Right ventricle myocardium superior (tissue), 1 donor: ENCODE measurements around the gene ASTL. TPM values are rescaled to one million over a fixed set of nuclear protein-coding genes. Genes with fewer than 3 reads are reported as not detected.
A peak's percentile ranks its signal among the peaks of the same experiment; 100 is the strongest.

ENCODE experiments used
- ATAC-seq: fragments of 200-7000 bp; cut with Tn5 transposase; one replicate; pipeline ENCODE4 v1.9.1; 2020; ENCODE audit warnings: mild to moderate bottlenecking; ENCODE audit not compliant: poor library complexity
- DNase-seq: peaks from one replicate; pipeline ENCODE4 v3.0.0-alpha.2; 2020
- intact Hi-C: fragments of 100-400 bp; cut with DNase I; formaldehyde crosslinking; loops from one replicate; pipeline ENCODE4 v1.11.2; 2022
- total RNA-seq: library from RNA; stranded (reverse); fragmentation: NEBNext Ultra II Directional; extraction: Animal tissue kit (Norgen Biotek cat#: 25700); gene quantifications from one replicate; pipeline ENCODE4 v1.2.1, GENCODE V29; 2021
- donor health status: DM: no; HTN: yes; CAD: no; lungs with severe emphysema.

The ASTL gene
- total RNA-seq, 1 donor from 2014 or later = not detected

DNA sequence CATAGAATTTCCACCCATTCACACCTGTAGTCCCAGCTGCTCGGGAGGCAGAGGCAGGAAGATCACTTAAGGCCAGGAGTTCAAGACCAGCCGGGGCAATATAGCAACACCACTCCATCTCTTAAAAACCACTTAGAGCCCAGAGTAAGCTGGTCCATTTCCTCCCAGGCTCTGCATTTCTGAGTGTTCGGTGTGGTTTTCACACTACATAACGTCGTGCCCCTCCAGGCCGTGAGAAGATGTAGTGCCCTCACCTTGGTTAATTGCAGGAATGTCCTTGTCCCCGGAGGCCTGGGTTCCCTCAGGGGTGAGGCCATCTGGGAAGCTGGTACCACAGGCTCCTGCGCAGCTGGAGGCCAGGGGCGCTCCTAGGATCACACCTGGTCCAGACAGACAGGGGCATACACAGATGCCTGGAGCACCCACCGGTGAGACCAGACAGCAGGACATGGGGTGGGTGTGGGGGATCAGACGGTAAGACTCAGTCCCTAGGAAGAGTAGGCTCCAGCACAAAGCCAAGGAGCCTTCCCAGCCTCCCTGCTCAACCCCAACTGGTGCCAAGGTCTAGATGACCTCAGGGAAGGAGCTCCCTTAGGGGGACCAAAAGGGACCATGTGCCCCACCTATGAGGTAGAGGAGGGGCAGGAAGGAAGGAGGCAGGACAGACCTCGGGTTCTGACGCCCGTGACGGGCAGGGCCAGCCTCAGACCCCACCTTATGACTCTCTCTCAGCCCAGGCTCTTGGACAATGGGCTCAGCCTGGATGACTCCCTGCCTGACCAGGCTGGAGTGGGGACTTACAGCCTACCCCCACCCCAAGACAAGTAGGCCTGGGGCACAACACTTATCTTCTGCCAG is 752 bp downstream of the ASTL start:
- intact Hi-C loops = loop anchor here (5.0 kb wide), 1 partner anchor 370 kb away; the partner anchor contains the start of gene NEURL3
- DNase-seq (peak; percentile 18), ATAC-seq (no peak)

- DNase-seq (no peak), ATAC-seq (no peak)
- intact Hi-C loops = loop anchor here (5.0 kb wide), 1 partner anchor 371 kb away; the partner anchor contains the start of gene NEURL3
These were observed 2.1 kb downstream of the ASTL start for GRCh38 chr2:96136129-96136720.

DNA sequence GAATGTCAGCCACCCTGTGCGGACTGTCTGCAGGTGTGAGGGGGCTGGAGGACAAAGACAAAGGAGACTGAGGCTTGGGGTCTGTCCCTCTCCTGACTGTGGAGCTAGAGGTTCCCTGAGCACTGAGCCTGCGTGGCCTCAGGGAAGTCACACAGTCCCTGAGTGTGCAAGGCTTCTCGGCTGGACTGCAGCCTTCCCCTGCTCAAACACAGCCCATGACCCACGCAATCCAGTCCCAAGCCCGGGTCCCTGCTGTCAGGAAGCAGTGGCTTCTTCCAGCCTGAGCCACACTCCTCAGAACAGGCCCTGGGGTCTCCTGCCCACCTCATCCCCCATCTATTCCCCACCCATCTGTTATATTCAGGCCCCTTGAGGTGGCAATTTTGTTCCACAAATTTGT is 2.7 kb downstream of the ASTL start:
- DNase-seq (no peak), ATAC-seq (no peak)
- intact Hi-C loops = loop anchor here (5.0 kb wide), 1 partner anchor 372 kb away; the partner anchor contains the start of gene NEURL3

DNA sequence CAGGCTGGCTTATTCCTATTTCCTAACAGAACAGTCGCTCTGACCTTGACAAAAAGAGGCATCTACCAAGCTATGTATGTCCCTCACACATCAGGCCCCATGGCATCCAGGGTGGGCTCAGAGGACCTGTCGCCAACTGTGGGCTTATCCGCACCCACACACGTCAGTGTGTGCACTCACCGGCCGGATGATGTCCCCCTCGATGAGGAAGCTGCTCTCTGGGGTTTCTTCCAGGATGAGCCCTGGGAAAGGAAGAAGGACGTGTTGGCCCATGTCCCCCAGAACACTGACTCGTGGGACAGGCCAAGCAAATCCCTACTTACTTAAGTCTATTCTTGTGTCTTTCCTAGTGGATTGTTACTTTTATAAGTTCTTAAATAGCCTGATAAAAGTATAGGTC is 3.1 kb downstream of the ASTL start:
- no peak for DNase-seq
- ATAC-seq = no peak
- intact Hi-C loops = loop anchor here (5.0 kb wide), 1 partner anchor 372 kb away; the partner anchor contains the start of gene NEURL3

GRCh38 chr2:96134421-96134820 is 3.9 kb downstream of the ASTL start:
- intact Hi-C loops = no loop called here
- ATAC-seq = no peak
- no peak for DNase-seq

DNA sequence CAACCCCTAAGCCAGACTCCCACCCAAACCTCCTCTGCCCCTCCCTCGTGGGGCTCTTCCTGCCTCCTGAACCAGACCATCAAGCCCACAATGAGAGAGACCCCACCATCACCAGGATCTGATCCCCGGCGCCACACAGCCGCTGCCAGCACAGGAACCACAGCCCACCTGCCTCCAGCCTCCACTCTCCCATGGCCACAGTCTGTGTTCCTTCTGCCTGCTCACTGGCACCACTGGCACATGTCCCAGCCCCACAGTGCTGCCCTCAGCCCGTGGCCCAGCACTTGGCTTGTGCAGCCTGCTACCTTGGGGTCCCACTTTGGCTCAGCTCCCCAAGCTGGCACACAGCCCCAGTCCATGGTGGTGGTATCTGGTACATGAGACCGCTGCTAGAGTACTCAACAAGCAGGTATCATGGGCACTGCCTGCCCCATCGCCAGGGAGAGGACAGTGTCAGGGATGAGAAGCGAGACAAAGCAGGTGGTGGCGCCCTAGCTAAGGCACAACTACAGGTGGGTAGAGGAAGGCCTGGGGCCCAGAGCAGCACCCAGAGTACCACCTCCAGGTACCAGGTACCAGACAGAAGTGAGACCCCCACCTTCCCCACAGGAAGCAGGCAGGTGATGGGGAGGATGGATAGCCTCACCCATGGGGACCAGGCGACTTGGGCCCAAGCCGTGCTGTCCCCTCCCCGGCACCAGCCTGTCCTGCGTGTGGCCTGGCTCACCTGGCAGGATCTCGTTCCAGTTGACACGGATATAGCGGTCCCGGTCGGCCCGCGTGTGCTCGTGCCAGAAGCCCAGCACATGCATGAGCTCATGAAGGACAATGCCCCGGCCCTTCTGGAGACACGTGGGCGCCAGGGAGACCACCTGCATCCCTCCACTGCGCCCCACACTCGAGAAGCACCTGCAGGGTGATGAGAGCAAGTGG is 6.2 kb downstream of the ASTL start:
- intact Hi-C loops = no loop called here
- ATAC-seq (no peak), DNase-seq (no peak)

DNA sequence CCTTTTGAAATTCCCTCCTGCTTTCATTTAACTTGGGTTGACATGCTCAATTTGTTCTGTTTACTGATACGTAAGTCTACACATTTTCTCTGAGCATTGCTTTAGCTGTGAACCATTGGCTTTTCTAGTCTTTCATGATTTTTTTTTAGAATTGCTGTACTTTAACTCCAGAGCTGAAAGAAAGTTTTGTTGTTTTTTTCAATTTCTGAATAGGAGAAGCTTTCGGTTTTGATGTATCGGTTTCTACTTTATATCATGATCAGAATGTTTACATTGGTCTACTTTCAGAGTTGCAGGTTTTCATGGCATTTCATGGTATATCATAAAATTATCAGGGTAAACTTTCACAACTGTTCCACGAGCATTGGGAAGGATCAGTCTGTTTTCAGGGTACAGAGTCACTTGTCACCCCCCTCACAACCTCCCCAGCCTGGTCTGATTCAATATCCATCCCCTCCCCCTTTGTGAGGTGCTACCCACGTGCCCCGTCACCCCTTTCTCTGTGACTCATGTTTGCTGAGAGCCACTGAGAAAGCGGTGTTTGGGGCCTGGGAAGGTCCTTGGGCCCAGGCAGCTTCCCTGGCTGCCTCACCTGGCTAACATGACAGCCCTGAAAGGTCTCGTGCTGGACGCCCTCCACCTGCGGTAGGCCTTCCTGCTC is 7.0 kb downstream of the ASTL start:
- intact Hi-C loops = no loop called here
- no peak for DNase-seq
- no peak for ATAC-seq

- ATAC-seq (no peak), DNase-seq (no peak)
- intact Hi-C loops = no loop called here
These were observed 7.8 kb downstream of the ASTL start for GRCh38 chr2:96130483-96130882.

GRCh38 chr2:96129528-96130120 is 8.7 kb downstream of the ASTL start:
- ATAC-seq (no peak), DNase-seq (no peak)
- intact Hi-C loops = no loop called here

DNA sequence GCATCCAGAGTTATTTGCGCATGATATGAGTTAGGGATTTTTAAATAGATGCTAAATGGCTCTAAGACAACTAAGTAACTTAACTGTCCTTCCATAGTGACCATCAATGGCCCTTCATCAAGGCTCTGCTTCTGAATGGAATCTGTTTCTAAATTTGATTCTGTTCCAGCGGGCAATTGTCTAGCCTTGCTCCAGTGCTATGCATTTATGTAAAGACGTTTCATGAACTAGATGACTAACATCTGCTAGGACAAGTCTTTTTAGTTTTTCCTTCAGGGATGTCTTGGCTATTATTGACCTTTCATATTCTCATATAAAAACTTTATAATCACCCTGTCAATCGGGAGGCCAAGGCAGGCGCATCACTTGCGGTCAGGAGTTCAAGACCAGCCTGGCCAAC is 9.8 kb downstream of the ASTL start:
- intact Hi-C loops = no loop called here
- DNase-seq = no peak
- ATAC-seq = no peak

DNA sequence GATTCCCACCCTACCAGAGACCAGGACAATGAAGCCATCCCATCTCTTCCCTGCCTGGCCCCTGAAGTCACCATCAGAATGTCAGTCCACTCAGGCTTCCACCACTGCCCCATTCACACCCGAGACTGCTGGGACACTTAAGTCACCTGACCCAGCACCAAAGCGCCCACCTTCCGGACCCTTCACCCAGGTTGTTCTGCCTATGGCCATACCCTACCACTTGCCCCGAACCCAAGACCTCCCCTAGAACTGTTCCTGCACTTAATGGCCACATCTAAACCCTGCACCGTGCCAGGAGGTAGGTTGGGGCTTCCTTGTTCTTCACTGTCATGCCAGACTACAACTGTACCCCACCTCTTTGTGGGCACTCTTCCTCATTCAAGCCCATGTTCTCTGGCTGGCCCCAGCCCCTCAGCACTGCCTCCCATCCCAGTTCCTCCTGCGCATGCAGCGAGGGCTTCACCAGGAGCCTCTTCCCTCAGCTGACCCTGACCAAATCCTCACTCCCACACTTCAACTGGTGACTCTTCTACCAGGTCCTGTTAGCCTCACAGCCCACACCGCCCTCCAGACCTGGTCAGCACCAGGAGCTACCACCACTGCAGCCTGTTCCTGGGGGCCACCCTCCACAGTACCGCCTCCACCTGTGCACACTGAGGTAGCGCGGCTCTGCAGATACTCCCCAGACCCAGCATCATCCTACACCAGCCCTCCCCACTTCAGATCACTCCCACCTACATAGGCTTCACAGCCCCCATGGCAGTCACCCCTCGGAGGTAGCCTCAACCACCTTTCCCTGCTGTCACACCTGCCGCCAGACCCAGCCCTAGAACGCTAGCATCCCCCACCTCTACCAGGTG is 13.7 kb downstream of the ASTL start:
- no peak for ATAC-seq
- no peak for DNase-seq
- intact Hi-C loops = no loop called here

GRCh38 chr2:96123936-96124335 is 14.4 kb downstream of the ASTL start:
- intact Hi-C loops = no loop called here
- no peak for DNase-seq
- no peak for ATAC-seq

DNA sequence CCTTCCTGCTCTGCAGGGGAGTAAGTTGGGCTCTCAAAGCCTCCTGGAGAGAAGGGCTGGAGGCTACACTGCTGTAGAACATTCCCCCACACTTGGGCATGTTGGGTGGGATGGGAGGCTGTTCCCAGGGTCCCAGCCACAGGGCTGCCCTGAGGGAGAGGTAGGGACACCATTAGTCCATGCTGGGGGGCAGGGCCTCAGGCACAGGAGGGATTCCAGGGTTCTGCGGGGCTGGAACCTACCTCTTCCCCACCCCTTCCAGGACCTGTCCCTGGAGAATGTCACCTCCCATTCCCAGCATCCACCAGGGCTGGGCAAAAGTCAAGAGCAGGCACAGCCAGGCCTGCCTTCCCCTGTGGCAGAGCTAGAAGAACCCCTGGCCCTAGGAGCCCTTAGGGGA is 15.0 kb downstream of the ASTL start:
- ATAC-seq (no peak), DNase-seq (no peak)
- intact Hi-C loops = no loop called here

DNA sequence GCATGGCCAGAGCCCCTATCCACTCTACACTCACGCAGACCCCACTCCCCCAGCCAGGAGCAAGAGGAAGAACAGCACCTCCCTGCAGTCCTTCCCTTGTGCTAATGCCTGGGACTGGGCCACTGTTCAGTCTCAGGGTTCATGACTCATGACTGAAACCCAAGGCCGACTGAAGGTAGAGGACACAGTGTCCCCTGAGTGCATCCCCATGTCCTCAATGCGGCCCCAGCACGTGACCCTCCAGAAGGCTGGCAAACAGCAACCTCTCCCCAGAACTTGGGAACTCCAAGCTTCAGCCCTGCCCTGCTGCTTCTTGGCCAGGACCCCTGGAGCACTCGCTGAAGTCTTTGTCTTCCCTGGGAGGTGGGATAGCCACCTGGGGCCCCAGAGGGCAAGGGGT is 15.9 kb downstream of the ASTL start:
- DNase-seq = no peak
- no peak for ATAC-seq
- intact Hi-C loops = no loop called here

- DNase-seq = no peak
- intact Hi-C loops = no loop called here
These were observed 16.9 kb downstream of the ASTL start for GRCh38 chr2:96121414-96121813.

GRCh38 chr2:96120991-96121390 is 17.3 kb downstream of the ASTL start:
- intact Hi-C loops = no loop called here
- DNase-seq (no peak), ATAC-seq (no peak)

More at GRCh38 chr2:96121414-96121813, 16.9 kb downstream of the ASTL start:
- no peak for ATAC-seq

- intact Hi-C loops = no loop called here
- DNase-seq (peak; percentile 33), ATAC-seq (no peak)
These were observed 18.1 kb downstream of the ASTL start for GRCh38 chr2:96120091-96120720.
